ENCODE results near the gene GHSR.

DNA sequence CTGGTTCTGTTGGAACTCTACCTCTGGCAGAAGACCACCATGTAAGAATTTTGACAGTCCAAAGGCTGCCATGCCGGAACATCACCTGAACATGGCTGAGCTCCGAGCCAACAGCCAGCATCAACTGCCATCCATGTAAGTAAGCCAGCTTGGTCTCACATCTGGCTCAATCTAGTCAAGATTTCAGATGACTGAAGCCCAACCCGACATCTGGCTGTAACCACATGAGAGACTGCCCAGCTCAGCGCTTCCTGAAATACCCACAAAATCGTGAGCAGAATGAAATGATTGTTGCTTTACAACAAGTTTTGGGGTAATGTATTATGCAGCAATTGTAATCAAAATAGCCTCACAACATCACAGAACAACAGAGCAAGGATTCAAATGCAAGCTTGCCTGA lies 32.9 kb downstream of the GHSR start:
- TF ChIP-seq CTCF (IDR thresholded peaks at IDR 0.05): no peak
- no peak for TF ChIP-seq EP300 (IDR thresholded peaks at IDR 0.05)
- no peak for TF ChIP-seq POLR2AphosphoS5 (IDR thresholded peaks at IDR 0.05)

Measured in upper lobe of left lung (tissue), 4 donors.